ENCODE measurements around the gene FAM110C.
A peak's percentile ranks its signal among the peaks of the same experiment; 100 is the strongest.
"Not testable (repeated sequence)": the region's sequence is repeated elsewhere in the genome, so short reads cannot be mapped to it uniquely, and the experiment has no call there.

The FAM110C gene

DNA sequence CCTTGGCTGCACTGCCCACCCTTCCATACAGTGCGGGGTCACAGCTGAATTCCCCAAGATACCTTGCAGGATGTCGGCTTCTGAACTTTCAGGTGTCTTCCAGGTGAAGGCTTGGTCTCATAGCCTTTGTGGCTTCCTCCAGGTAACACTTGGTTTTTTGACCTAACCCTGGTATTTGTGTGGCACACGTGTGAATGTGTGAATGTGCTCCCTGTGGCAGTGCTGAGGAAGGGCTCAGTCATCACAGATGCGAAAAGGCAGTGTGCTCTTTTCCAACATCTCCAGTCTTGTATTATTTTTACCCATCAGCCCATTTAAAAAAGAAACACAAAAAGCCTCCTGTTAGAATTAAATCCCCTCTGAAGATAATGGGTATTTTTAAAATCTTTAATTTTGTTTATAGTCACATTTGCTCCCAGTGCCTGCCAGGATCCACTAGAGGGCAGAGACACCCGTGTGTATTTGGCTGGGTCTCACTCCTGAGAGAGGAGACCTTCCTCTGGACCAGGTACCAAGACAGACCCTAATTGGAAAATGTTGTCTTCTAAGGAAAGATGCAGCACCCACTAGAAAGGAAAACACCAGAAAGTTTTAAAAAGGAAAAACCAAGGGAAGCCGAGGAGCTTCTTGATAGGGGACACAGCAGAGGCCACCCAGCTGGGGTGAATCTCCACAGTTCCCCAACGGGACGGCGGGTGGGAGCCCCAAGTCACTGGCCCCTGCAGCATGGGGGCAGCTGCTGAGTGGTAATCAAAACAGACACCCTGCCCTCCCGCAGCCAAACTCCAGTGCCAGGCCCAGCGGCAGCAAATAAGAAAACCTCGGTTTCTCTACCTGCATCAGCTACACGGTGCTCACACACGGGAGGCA is 27.7 kb downstream of the FAM110C start:
- in situ Hi-C loops (cut with MboI; ENCODE audit: low pct_unique_long_range_greater_than_20kb, low sequenced_read_pairs): no loop called here
- peak; percentile 23 for DNase-seq

DNA sequence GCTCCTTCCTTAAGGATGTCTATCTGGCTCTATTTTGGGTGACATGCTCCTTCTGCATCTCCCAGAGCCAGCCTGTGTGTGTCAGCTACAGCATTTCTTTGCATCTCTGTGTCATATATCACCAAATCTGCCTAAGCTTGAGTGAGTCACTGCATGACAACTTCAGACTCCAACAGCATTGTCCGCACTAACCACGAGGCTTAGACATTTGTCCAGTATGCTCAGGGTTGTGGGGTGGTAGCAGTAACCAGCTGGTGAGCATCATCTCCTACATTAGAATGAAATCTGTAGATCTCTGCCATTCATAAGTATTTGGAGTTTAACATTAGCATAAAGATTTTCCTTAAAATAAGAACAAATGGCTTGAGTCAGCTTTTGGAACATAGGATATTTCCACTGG is 30.4 kb downstream of the FAM110C start:
- DNase-seq; in situ Hi-C loops (cut with MboI; ENCODE audit: low pct_unique_long_range_greater_than_20kb, low sequenced_read_pairs): not testable (repeated sequence)

DNA sequence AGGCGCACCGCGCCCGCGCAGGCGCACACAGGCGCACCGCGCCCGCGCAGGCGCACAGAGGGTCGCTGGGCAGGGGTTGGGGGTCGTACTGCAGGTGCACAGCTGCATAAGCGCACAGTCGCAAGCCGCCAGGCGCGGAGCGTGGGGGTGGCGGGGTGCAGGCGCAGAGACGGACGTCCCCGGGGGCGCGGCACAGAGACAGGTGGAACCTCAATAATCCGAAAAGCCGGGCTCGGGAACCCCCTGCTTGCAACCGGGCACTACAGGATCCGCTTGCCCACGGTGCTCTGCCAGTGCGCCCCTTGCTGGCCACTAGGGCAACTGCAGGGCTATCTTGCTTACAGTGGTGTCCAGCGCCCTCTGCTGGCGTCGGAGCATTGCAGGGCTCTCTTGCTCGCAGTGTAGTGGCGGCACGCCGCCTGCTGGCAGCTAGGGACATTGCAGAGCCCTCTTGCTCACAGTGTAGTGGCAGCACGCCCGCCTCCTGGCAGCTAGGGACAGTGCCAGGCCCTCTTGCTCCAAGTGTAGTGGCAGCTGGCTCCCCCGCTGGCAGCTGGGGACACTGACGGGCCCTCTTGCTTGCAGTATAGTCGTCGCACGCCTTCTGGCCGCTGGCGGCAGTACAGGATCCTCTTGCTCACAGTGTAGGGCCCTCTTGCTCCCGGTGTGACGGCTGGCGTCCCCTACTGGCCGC is 34.9 kb downstream of the FAM110C start:
- in situ Hi-C loops (cut with MboI; ENCODE audit: low pct_unique_long_range_greater_than_20kb, low sequenced_read_pairs): no loop called here
- peak; percentile 63 for DNase-seq

DNA sequence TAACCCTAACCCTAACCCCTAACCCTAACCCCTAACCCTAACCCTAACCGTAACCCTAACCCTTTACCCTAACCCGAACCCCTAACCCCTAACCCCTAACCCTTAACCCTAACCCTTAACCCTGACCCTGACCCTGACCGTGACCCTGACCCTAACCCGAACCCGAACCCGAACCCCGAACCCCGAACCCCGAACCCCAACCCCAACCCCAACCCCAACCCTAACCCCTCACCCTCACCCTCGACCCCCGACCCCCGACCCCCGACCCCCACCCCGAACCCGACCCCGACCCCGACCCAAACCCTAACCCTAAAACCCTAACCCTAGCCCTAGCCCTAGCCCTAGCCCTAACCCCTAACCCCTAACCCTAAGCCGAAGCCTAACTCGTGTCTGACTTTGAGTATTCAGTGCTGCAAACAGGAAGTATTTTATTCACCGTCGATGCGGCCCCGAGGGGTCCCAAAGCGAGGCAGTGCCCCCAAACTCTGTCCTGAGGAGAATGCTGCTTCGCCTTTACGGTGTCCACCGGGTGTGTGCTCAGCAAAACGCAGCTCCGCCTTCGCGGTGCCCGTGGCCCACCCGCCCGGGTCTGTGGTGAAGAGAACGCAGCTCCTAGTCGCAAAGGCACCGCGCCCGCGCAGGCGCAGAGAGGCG is 36.0 kb downstream of the FAM110C start:
- in situ Hi-C loops (cut with MboI; ENCODE audit: low pct_unique_long_range_greater_than_20kb, low sequenced_read_pairs): no loop called here
- DNase-seq: peak; percentile 18

Measured in KBM-7 (cell line).